HepG2 (cell line): ENCODE results near the gene NXPE3. TPM values are rescaled to one million over a fixed set of nuclear protein-coding genes. Genes with fewer than 3 reads are reported as not detected.
A peak's percentile ranks its signal among the peaks of the same experiment; 100 is the strongest.

Experiments
- CEBPG ChIP-seq: IDR thresholded peaks from 2 replicates; pipeline ENCODE4 v1.6.1; 2016
- DMAP1 ChIP-seq: IDR thresholded peaks from 2 replicates; pipeline ENCODE4 v1.6.1; 2016
- FOXO1 ChIP-seq: sonication (generic); formaldehyde crosslinking; IDR thresholded peaks from 2 replicates; pipeline ENCODE4 v1.4.0; 2020; ENCODE audit warnings: missing genetic modification reagents
- HNF4A ChIP-seq: sonication (generic); formaldehyde crosslinking; IDR thresholded peaks from 2 replicates; pipeline ENCODE4 v1.4.0; 2020; ENCODE audit warnings: missing genetic modification reagents
- KAT7 ChIP-seq: IDR thresholded peaks from 2 replicates; pipeline ENCODE4 v1.6.1; 2018; ENCODE audit warnings: borderline replicate concordance, missing compliant biosample characterization
- KLF6 ChIP-seq: IDR thresholded peaks from 2 replicates; pipeline ENCODE4 v1.8.0; 2016; ENCODE audit warnings: missing biosample characterization, missing genetic modification reagents
- PHF8 ChIP-seq: sonication (generic); formaldehyde crosslinking; IDR thresholded peaks from 2 replicates; pipeline ENCODE4 v1.5.0; 2020; ENCODE audit warnings: missing genetic modification reagents
- SIN3A ChIP-seq: IDR thresholded peaks from 2 replicates; pipeline ENCODE4 v1.6.1; 2011; ENCODE audit warnings: low read depth, mild to moderate bottlenecking, control low read depth, low read length, borderline replicate concordance
- THAP11 ChIP-seq: IDR thresholded peaks from 2 replicates; pipeline ENCODE4 v1.6.1; 2016; ENCODE audit warnings: missing biosample characterization, missing genetic modification reagents
- TRIM24 ChIP-seq: sonication (generic); formaldehyde crosslinking; IDR thresholded peaks from 2 replicates; pipeline ENCODE4 v1.8.0; 2022; ENCODE audit warnings: mild to moderate bottlenecking, missing genetic modification reagents
- ZBTB20 ChIP-seq: sonication (generic); formaldehyde crosslinking; IDR thresholded peaks from 2 replicates; pipeline ENCODE4 v1.8.1; 2023; ENCODE audit warnings: missing genetic modification reagents, low read depth, mild to moderate bottlenecking, borderline replicate concordance
- ZMYM4 ChIP-seq: sonication (generic); formaldehyde crosslinking; IDR thresholded peaks from 2 replicates; pipeline ENCODE4 v1.8.1; 2023; ENCODE audit warnings: mild to moderate bottlenecking, missing genetic modification reagents
- ZNF746 ChIP-seq: sonication (generic); formaldehyde crosslinking; IDR thresholded peaks from 2 replicates; pipeline ENCODE4 v1.8.0; 2022; ENCODE audit warnings: mild to moderate bottlenecking, missing genetic modification reagents
- ZSCAN30 ChIP-seq: sonication (generic); formaldehyde crosslinking; IDR thresholded peaks from 2 replicates; pipeline ENCODE4 v1.5.0; 2020; ENCODE audit warnings: mild to moderate bottlenecking, missing genetic modification reagents
- polyA plus RNA-seq, 8 experiments: library from polyadenylated mRNA; depleted of rRNA in 3 of 8; stranded (reverse) in 7 of 8; unstranded in 1 of 8; fragments of >200 nt; fragmentation: Illumina TruSeq in 4 of 8; extraction: Trizol in 4 of 8; gene quantifications; 2 replicates each; pipeline versions ENCODE4 v1.2.1 to v1.2.3, GENCODE V29; 2011 to 2016; ENCODE audit warnings: low read depth in 4 of 8, missing spikeins in 1 of 8, mixed read lengths in 1 of 8; ENCODE audit not compliant: insufficient read depth in 1 of 8
- total RNA-seq, 5 experiments: library from RNA; depleted of rRNA; stranded (reverse); fragments of >200 nt; fragmentation: Illumina TruSeq; extraction: Trizol; gene quantifications; 2 replicates each; pipeline ENCODE4 v1.2.3, GENCODE V29; 2016; ENCODE audit warnings: low read depth in 1 of 5
- TF ChIP-seq, protein P1 (sequence below): sonication (generic); formaldehyde crosslinking; IDR thresholded peaks from 2 replicates; pipeline ENCODE4 v1.4.0; 2020; ENCODE audit warnings: missing genetic modification reagents
- TF ChIP-seq, protein P2 (sequence below): sonication (generic); formaldehyde crosslinking; IDR thresholded peaks from 2 replicates; pipeline ENCODE4 v1.4.0; 2020; ENCODE audit warnings: missing genetic modification reagents, borderline replicate concordance
- TF ChIP-seq, protein P3 (sequence below): sonication (generic); formaldehyde crosslinking; IDR thresholded peaks from 2 replicates; pipeline ENCODE4 v1.4.0; 2020; ENCODE audit warnings: mild to moderate bottlenecking, low read depth, missing genetic modification reagents
- TF ChIP-seq, protein P4 (sequence below): IDR thresholded peaks from 2 replicates; pipeline ENCODE4 v1.6.1; 2016; ENCODE audit warnings: missing genetic modification reagents, missing compliant biosample characterization
- TF ChIP-seq, protein P5 (sequence below): sonication (generic); formaldehyde crosslinking; IDR thresholded peaks from 2 replicates; pipeline ENCODE4 v1.4.0; 2020; ENCODE audit warnings: mild to moderate bottlenecking, missing genetic modification reagents
- TF ChIP-seq, protein P6 (sequence below): sonication (generic); formaldehyde crosslinking; IDR thresholded peaks from 2 replicates; pipeline ENCODE4 v1.5.1; 2020; ENCODE audit warnings: mild to moderate bottlenecking, moderate library complexity, missing genetic modification reagents

Gene NXPE3
- total and polyA plus RNA-seq, 2 of the 13 experiments (the other 11 are each of a cell fraction or from before 2014, with no cell fraction given): 3.5 to 4.7 TPM

DNA sequence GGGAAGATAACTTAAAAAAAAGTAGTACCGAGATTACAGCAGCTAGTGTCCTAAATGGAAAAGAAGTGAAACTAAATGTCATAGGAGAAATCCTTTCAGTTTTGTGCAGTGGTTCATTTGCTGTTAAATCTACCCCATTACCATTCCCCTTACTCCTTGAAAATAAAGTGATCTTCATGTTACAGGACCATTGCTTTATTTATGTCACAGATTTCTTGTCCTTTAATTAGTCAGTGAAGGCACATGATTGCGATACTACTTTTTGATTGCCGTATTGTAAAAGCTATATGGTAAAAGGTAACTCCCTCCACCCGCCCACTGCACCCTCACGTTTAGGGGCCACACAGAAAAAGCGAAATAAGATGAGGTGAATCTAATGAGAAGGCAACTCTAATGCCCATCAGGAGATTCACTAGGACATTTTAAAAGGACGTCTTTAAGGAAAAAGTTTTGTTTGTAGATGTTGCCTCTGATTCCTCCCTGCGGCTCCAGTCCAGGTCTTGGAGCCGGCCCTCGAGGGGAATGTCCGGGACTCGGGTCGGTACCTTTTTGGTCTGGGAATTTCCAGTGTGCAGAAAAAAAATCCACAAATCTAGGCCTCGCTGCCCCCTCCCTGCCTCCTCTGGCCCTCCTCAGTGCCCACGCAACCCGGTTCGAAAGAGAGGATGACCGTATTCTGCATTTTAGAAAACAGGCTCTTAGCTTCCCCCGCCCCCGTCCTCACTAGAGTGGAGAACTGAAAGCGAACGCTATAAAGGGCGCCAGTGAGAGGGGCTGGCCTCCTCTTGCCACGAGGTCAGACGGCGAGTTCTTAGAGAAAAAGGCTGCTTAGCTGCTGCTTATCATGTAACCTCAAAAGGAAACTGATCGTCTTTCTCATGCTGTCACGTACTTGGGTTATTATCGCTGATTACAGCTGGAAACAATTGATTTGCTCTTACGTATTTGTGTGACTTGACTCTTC lies 48.5 kb downstream of the NXPE3 start (continued):
- TF ChIP-seq, protein P1, sequence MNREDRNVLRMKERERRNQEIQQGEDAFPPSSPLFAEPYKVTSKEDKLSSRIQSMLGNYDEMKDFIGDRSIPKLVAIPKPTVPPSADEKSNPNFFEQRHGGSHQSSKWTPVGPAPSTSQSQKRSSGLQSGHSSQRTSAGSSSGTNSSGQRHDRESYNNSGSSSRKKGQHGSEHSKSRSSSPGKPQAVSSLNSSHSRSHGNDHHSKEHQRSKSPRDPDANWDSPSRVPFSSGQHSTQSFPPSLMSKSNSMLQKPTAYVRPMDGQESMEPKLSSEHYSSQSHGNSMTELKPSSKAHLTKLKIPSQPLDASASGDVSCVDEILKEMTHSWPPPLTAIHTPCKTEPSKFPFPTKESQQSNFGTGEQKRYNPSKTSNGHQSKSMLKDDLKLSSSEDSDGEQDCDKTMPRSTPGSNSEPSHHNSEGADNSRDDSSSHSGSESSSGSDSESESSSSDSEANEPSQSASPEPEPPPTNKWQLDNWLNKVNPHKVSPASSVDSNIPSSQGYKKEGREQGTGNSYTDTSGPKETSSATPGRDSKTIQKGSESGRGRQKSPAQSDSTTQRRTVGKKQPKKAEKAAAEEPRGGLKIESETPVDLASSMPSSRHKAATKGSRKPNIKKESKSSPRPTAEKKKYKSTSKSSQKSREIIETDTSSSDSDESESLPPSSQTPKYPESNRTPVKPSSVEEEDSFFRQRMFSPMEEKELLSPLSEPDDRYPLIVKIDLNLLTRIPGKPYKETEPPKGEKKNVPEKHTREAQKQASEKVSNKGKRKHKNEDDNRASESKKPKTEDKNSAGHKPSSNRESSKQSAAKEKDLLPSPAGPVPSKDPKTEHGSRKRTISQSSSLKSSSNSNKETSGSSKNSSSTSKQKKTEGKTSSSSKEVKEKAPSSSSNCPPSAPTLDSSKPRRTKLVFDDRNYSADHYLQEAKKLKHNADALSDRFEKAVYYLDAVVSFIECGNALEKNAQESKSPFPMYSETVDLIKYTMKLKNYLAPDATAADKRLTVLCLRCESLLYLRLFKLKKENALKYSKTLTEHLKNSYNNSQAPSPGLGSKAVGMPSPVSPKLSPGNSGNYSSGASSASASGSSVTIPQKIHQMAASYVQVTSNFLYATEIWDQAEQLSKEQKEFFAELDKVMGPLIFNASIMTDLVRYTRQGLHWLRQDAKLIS (CRISPR knock-in tag): no peak
- TF ChIP-seq, protein P2, sequence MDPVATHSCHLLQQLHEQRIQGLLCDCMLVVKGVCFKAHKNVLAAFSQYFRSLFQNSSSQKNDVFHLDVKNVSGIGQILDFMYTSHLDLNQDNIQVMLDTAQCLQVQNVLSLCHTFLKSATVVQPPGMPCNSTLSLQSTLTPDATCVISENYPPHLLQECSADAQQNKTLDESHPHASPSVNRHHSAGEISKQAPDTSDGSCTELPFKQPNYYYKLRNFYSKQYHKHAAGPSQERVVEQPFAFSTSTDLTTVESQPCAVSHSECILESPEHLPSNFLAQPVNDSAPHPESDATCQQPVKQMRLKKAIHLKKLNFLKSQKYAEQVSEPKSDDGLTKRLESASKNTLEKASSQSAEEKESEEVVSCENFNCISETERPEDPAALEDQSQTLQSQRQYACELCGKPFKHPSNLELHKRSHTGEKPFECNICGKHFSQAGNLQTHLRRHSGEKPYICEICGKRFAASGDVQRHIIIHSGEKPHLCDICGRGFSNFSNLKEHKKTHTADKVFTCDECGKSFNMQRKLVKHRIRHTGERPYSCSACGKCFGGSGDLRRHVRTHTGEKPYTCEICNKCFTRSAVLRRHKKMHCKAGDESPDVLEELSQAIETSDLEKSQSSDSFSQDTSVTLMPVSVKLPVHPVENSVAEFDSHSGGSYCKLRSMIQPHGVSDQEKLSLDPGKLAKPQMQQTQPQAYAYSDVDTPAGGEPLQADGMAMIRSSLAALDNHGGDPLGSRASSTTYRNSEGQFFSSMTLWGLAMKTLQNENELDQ (CRISPR knock-in tag): no peak
- no peak for TF ChIP-seq KLF6
- peak; percentile 72 for TF ChIP-seq PHF8
- TF ChIP-seq, protein P3, sequence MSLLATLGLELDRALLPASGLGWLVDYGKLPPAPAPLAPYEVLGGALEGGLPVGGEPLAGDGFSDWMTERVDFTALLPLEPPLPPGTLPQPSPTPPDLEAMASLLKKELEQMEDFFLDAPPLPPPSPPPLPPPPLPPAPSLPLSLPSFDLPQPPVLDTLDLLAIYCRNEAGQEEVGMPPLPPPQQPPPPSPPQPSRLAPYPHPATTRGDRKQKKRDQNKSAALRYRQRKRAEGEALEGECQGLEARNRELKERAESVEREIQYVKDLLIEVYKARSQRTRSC: no peak
- TF ChIP-seq, protein P4, sequence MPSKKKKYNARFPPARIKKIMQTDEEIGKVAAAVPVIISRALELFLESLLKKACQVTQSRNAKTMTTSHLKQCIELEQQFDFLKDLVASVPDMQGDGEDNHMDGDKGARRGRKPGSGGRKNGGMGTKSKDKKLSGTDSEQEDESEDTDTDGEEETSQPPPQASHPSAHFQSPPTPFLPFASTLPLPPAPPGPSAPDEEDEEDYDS (CRISPR knock-in tag): peak; percentile 77
- TF ChIP-seq THAP11 (CRISPR knock-in tag): no peak
- 0 out of 2 replicates have a peak, but pooled peaks have one; percentile 52 for TF ChIP-seq ZNF746 (CRISPR knock-in tag)
- no peak for TF ChIP-seq CEBPG (CRISPR knock-in tag)
- 0 out of 2 replicates have a peak, but pooled peaks have one; percentile 37 for TF ChIP-seq SIN3A
- TF ChIP-seq, protein P5, sequence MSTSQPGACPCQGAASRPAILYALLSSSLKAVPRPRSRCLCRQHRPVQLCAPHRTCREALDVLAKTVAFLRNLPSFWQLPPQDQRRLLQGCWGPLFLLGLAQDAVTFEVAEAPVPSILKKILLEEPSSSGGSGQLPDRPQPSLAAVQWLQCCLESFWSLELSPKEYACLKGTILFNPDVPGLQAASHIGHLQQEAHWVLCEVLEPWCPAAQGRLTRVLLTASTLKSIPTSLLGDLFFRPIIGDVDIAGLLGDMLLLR (CRISPR knock-in tag): no peak
- TF ChIP-seq, protein P6, sequence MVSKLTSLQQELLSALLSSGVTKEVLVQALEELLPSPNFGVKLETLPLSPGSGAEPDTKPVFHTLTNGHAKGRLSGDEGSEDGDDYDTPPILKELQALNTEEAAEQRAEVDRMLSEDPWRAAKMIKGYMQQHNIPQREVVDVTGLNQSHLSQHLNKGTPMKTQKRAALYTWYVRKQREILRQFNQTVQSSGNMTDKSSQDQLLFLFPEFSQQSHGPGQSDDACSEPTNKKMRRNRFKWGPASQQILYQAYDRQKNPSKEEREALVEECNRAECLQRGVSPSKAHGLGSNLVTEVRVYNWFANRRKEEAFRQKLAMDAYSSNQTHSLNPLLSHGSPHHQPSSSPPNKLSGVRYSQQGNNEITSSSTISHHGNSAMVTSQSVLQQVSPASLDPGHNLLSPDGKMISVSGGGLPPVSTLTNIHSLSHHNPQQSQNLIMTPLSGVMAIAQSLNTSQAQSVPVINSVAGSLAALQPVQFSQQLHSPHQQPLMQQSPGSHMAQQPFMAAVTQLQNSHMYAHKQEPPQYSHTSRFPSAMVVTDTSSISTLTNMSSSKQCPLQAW: 0 out of 2 replicates have a peak, but pooled peaks have one; percentile 13
- TF ChIP-seq TRIM24 (CRISPR knock-in tag): no peak
- TF ChIP-seq ZMYM4 (CRISPR knock-in tag): peak; percentile 67
- TF ChIP-seq FOXO1 (CRISPR knock-in tag): peak; percentile 14; the same call in 1 of the 2 replicates
- no peak for TF ChIP-seq ZSCAN30
- TF ChIP-seq KAT7 (CRISPR knock-in tag): peak; percentile 60; the same call in 1 of the 2 replicates
- peak; percentile 30; the same call in 1 of the 2 replicates for TF ChIP-seq DMAP1 (CRISPR knock-in tag)
- no peak for TF ChIP-seq HNF4A (CRISPR knock-in tag)
- peak; percentile 59; the same call in 1 of the 2 replicates for TF ChIP-seq ZBTB20
